Measurements from ENCODE around the gene CMTM8.

The CMTM8 gene

GRCh38 chr3:32278714-32279113 is 40.2 kb downstream of the CMTM8 start:
- peak; percentile 9 for DNase-seq (ENCODE audit: low spot score)

GRCh38 chr3:32280262-32280910 is 41.9 kb downstream of the CMTM8 start:
- DNase-seq (ENCODE audit: low spot score), result no peak

- no peak for DNase-seq (ENCODE audit: low spot score)
These were observed 43.2 kb downstream of the CMTM8 start for GRCh38 chr3:32281570-32282106.

GRCh38 chr3:32282578-32283154 is 44.2 kb downstream of the CMTM8 start:
- DNase-seq (ENCODE audit: low spot score), result no peak

DNA sequence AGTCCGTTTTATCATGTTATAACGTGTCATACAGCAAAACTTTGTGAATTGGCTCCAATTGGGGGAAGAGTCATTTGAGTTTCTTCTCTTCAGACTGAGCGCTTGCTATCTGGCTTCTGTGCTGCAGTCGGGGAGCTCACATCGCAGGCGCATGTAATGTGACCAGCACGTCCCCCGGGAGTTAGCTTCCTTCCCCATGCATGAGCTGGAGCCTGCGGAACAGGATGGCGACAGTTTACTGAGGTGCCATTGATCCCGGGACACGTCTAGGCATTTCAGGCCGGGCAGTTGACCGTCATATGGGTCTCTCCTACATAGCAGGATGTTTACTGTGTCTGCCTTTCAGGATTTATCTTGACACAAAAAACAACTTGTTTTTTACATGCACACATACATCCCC is 44.8 kb downstream of the CMTM8 start:
- no peak for DNase-seq (ENCODE audit: low spot score)

GRCh38 chr3:32284443-32285212 is 46.1 kb downstream of the CMTM8 start:
- DNase-seq (ENCODE audit: low spot score), result no peak

- no peak for DNase-seq (ENCODE audit: low spot score)
These were observed 47.4 kb downstream of the CMTM8 start for GRCh38 chr3:32285891-32286290.

- no peak for DNase-seq (ENCODE audit: low spot score)
These were observed 50.3 kb downstream of the CMTM8 start for GRCh38 chr3:32288819-32289218.

DNA sequence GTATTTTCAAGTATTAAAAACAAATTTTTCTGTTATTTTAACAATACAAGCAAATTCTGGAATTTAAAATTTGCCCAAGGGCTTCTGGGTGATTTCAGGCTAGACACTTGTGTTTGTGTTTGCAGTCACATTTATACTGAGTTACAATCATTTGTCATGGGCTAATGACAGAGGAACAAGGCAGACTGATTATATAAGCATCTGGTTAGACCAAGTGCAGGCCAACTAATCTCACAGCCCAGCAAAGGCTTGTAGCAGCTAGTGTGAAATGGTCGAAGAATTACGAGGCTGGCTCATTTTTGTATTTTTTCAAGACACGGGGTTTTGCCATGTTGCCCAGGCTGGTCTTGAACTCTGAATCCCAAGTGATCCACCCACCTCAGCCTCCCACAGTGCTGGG is 52.1 kb downstream of the CMTM8 start:
- DNase-seq (ENCODE audit: low spot score), result no peak

DNA sequence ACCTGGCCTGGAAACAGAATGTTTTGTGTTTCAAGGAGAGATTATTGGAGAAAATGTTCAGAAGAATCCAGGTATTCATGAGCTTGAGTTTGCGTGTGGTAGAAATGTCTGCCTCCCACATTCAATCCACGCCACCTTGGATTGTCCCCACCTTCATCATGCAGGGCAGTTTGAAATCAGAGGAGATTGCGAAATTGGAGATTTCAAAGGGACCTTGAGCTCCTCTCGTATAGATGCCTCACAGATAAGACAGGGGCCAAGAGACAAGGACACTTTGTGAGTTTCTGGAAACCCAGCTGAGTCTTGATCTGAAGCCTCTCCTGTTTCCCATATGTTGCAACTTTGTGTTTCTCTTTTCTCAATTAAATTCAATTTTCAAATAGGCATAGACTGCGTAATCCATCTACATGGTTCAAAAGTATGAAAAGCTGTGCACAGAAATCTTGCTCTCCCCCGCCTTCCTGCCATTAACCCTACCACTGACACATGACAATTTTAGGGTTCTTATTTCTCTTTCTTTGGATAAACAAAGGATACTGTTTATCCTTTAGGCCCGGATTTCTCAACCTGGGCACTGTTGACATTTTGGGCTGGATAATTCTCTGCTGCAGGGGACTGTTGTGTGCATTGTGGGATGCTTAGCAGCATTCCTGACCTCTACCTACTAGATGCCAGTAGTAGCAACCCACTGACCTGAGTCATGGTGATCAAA is 53.8 kb downstream of the CMTM8 start:
- DNase-seq (ENCODE audit: low spot score), result no peak

GRCh38 chr3:32293903-32294302 is 55.4 kb downstream of the CMTM8 start:
- DNase-seq (ENCODE audit: low spot score), result no peak

DNA sequence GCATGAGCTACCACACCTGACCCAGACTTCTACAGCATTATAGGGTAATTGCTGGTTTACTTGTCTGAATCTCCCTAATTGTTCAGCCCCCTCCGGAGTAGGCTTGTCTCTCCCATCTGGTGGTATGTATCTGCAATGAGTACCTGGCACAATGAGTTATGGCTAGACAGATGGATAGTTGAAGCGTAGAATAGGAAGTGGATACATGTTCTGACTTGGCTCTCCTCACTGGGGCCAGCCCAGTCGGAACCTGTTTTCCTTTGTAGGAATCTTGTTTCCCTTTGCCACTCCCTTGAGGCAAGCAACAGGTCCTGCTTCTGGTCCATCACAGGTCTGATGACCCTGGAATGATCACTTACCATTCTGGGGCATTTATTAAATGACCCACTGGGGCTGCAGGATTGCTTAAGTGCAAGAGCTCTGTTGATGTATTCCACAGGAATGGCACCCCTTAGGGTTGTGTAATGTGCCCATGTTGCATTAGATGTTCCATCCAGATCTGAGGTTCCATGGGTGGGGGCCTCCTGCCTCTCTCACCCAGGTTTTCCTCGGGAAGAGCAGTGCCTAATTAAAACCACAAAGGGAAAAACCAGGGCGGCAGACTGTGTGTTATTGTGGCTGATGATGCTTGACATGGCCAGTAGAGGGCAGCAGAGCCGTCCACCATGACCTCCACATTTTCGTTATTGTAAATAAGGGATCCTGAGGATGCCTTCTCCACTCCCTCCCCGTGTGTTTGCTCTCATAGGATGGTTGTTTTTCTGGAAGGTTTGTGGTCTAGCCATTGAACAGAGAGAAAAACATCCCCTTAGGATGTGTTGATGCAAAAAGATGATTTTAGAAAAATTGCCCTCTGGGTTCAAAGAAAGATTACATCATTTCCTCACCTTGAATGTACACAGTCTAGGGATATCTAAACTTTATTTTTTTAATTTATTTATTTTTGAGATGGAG is 58.0 kb downstream of the CMTM8 start:
- DNase-seq (ENCODE audit: low spot score), result peak; percentile 83

DNA sequence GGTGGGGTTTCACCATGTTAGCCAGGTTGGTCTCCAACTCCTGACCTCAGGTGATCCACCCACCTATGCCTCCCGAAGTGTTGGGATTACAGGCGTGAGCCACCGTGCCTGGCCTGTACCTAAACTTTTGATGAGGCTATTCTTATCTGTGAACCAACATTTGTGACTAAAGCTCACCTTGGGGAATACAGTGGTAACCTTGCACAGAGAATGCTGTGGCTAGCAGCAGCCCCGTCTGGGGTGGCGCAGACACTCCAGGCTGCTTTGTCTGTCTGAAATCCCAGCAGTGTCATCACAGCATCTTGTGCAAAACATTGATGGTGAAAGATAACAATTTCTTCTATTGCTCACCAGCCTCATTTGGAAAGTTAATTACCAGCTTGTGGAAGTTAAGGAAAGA is 58.9 kb downstream of the CMTM8 start:
- no peak for DNase-seq (ENCODE audit: low spot score)

DNA sequence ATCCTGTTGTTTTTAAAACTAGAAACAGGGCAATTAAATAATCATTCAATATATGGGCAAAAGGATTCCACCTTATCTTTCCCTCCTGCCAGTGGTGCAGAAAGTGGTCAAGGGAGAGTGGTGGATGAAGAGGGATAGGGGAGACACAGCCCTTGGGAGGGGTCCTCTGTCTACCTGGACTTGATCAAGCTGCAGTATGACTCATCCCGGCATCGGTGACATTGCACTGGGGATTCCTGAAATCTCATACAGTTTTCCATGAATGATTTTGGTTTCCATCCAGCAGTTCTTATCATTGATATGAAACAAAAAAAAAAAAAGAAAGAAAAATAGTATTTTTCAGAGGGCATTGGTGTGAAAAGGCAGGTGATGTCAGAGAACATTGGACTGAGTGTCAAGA is 62.9 kb downstream of the CMTM8 start:
- no peak for DNase-seq (ENCODE audit: low spot score)

- DNase-seq (ENCODE audit: low spot score), result no peak
These were observed 64.3 kb downstream of the CMTM8 start for GRCh38 chr3:32302601-32303398.

GRCh38 chr3:32303399-32303747 is 64.9 kb downstream of the CMTM8 start:
- DNase-seq (ENCODE audit: low spot score), result no peak

DNA sequence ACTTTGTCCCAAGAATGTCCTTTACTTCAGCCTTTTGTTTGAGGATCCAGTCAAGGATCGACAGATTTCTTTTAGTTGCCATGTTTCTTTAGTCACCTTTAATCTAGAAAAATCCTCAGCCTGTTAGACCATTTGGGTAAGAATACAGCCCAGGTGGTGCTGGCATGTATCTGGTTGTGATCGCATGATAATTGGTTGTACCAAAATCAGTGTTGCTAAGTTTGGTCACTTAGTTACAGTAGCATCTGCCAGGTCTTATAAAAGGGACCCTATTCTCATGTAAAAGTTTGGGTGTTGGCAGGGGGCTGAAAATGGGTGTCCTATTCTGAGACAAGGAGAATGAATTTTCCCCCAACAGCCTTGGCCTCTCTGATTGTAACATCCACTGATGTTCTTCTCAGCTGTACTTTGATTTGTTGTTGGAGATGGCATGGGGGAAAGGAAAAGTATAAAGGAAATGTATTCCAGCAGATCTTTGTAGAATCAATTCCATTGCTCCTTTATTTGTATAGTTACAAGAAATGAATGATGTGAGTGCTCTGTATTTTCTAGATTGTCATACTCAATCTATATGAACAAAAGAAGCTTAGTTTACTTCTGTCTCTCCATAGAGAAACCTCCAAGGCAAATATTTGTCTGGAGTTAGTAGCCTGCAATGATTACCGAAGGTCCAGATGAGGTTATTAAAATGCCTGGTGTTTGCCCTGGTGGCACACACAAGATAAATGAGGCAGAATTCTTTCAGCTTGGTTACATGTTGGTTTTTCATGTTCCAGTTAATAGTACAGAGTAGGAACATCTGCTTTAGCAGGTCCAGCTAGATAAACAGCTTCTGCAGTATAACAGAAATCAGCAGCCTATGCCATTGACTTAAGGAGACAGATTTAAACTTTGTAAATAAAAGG is 65.7 kb downstream of the CMTM8 start:
- no peak for DNase-seq (ENCODE audit: low spot score)

DNA sequence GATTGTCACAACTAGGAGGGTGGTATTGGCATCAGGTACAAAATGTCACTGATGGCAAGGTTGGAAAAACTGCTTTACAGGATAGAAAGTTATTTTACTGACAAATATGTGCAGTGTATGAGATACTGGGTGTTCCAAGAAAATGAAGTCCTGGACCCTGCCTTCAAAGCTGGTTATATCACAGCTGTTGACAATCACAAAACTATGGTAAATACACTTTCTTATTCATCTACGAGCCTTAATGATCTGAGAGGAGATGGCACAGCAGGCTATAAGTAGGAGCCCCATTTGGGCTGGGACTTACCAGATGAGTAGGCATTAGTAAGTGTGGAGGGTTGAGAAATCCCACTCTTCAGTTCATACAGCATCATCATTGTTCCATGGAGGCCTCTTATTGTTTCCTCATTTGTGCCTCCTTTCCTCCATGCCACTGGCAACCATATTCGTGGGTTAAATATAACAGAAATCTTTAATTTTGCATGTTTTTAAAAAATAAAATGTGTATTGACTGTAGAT is 66.9 kb downstream of the CMTM8 start:
- DNase-seq (ENCODE audit: low spot score), result no peak

DNA sequence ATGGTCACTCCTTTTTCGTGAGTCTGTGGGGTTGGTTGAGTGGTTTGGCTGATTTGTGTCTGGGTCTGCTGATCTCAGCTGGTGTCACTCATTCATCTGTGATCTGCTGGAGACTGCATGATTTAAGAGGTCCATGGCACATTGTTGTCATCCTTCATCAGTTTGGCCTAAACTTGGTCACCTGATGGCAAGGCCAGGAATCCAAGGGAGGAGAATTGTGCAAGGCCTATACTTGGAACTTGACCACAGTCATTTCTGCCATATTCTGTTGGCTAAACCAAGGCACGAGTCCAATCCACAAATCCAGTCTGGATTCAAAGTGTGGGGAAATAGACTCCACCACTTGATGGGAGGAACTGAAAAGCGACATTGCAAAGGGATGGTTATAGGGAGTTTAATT is 67.6 kb downstream of the CMTM8 start:
- DNase-seq (ENCODE audit: low spot score), result no peak

Measured in Ammon's horn (tissue), 1 donor.